NT2/D1 (cell line): ENCODE data around the gene CALU.

ENCODE experiments used
- SUZ12 ChIP-seq: IDR thresholded peaks from 2 replicates; pipeline ENCODE4 v1.6.1; 2011; ENCODE audit not compliant: insufficient read length, insufficient read depth; ENCODE audit errors: extremely low read depth
- YY1 ChIP-seq: IDR thresholded peaks from 2 replicates; pipeline ENCODE4 v1.6.1; 2011; ENCODE audit not compliant: insufficient read length, insufficient read depth

DNA sequence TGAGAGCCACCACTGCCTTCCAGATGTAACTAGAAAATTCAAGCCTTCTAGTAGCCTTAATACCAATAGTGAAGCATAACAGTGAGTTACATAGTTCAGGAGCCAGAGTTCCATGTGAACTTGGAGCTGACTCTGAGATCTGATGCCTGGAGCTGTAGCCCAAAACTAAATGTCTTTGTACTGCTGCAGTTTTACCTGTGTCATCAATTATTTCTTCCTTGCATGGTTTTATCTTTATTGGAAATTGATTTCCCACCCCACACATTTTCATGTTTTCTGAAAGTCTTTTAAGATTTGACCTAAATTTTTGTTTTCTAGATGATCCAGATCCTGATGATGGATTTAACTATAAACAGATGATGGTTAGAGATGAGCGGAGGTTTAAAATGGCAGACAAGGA lies 19.4 kb downstream of the CALU start:
- TF ChIP-seq YY1 (no peak), SUZ12 (no peak)
